Skeletal muscle satellite cell (primary cell): Measurements from ENCODE around the gene PCGF1.
"Not testable (repeated sequence)": the region's sequence is repeated elsewhere in the genome, so short reads cannot be mapped to it uniquely, and the experiment has no call there.

Experiments
- H3K27me3 ChIP-seq: 2 replicates; pipeline ENCODE4 v1.7.0; 2013; ENCODE audit warnings: low read length; ENCODE audit not compliant: control insufficient read depth, insufficient read depth
- H3K36me3 ChIP-seq: 2 replicates; pipeline ENCODE4 v1.7.0; 2013; ENCODE audit warnings: mild to moderate bottlenecking, control low read depth, low read length; ENCODE audit not compliant: insufficient read depth
- H3K4me1 ChIP-seq: 2 replicates; pipeline ENCODE4 v1.7.0; 2013; ENCODE audit warnings: low read length; ENCODE audit not compliant: control insufficient read depth, insufficient read depth
- H3K4me2 ChIP-seq: 2 replicates; pipeline ENCODE4 v1.7.0; 2013; ENCODE audit warnings: mild to moderate bottlenecking, low read length
- H3K4me3 ChIP-seq: 2 replicates; pipeline ENCODE4 v1.7.0; 2013; ENCODE audit warnings: low read length
- H3K9ac ChIP-seq: 2 replicates; pipeline ENCODE4 v1.7.0; 2013; ENCODE audit warnings: mild to moderate bottlenecking, low read depth, low read length, moderate library complexity
- H3K9me3 ChIP-seq: replicated peaks from 2 replicates; pipeline ENCODE4 v1.7.0; 2013; ENCODE audit warnings: mild to moderate bottlenecking, control low read depth, low read length

PCGF1 gene

GRCh38 chr2:74471332-74472065 is 36.0 kb downstream of the PCGF1 start:
- Histone ChIP-seq H3K27me3 (no peaks in the 10 kb centered on the region), H3K4me3 (peak overlapping the region; percentile 89), H3K9ac (peak overlapping the region; percentile 91), H3K36me3 (peaks cover 11% of the 10 kb centered on the region), H3K4me2 (peak overlapping the region; percentile 93), H3K4me1 (peaks cover 14% of the 10 kb centered on the region), H3K9me3 (no peaks in the 10 kb centered on the region)

- H3K4me2 ChIP-seq, H3K9ac ChIP-seq, H3K9me3 ChIP-seq, H3K27me3 ChIP-seq, H3K4me3 ChIP-seq: not testable (repeated sequence)
- H3K4me1 ChIP-seq, result peaks cover 18% of the 10 kb centered on the region
- peaks cover 11% of the 10 kb centered on the region for H3K36me3 ChIP-seq
Observed at GRCh38 chr2:74470742-74471141, 36.8 kb downstream of the PCGF1 start.

- H3K4me3 ChIP-seq, result peak overlapping the region; percentile 100
- peaks cover 9% of the 10 kb centered on the region for H3K4me1 ChIP-seq
- no peaks in the 10 kb centered on the region for H3K27me3 ChIP-seq
- peaks cover 20% of the 10 kb centered on the region for H3K36me3 ChIP-seq
- peak overlapping the region; percentile 97 for H3K9ac ChIP-seq
- no peaks in the 10 kb centered on the region for H3K9me3 ChIP-seq
- peak overlapping the region; percentile 100 for H3K4me2 ChIP-seq
Observed at GRCh38 chr2:74464406-74464805, 43.1 kb downstream of the PCGF1 start.

- peaks cover 20% of the 10 kb centered on the region for H3K36me3 ChIP-seq
- no peak overlapping the region for H3K9ac ChIP-seq
- no peak overlapping the region for H3K4me2 ChIP-seq
- no peaks in the 10 kb centered on the region for H3K27me3 ChIP-seq
- peaks cover 11% of the 10 kb centered on the region for H3K4me1 ChIP-seq
- no peaks in the 10 kb centered on the region for H3K9me3 ChIP-seq
- H3K4me3 ChIP-seq, result no peak overlapping the region
Observed at GRCh38 chr2:74462786-74463105, 44.7 kb downstream of the PCGF1 start.

GRCh38 chr2:74462054-74462785 is 45.3 kb downstream of the PCGF1 start:
- Histone ChIP-seq H3K4me3 (no peak overlapping the region), H3K4me2 (no peak overlapping the region), H3K9me3 (no peaks in the 10 kb centered on the region), H3K4me1 (peaks cover 11% of the 10 kb centered on the region), H3K36me3 (peaks cover 20% of the 10 kb centered on the region), H3K9ac (no peak overlapping the region), H3K27me3 (no peaks in the 10 kb centered on the region)

- Histone ChIP-seq H3K27me3 (no peaks in the 10 kb centered on the region), H3K36me3 (peaks cover 24% of the 10 kb centered on the region), H3K4me1 (peaks cover 16% of the 10 kb centered on the region), H3K9ac (no peak overlapping the region), H3K4me2 (no peak overlapping the region), H3K9me3 (no peaks in the 10 kb centered on the region), H3K4me3 (no peak overlapping the region)
Observed at GRCh38 chr2:74461187-74462053, 46.1 kb downstream of the PCGF1 start.

GRCh38 chr2:74460187-74460586 is 47.3 kb downstream of the PCGF1 start:
- H3K4me1 ChIP-seq, result peaks cover 21% of the 10 kb centered on the region
- H3K9ac ChIP-seq, H3K4me3 ChIP-seq: not testable (repeated sequence)

GRCh38 chr2:74459503-74460118 is 47.9 kb downstream of the PCGF1 start:
- not testable (repeated sequence) for H3K9ac ChIP-seq, H3K27me3 ChIP-seq, H3K9me3 ChIP-seq
- H3K4me1 ChIP-seq, result peaks cover 22% of the 10 kb centered on the region
- H3K4me2 ChIP-seq, result peak overlapping the region; percentile 93
- H3K4me3 ChIP-seq, result peak overlapping the region; percentile 95
- H3K36me3 ChIP-seq, result peaks cover 25% of the 10 kb centered on the region

More at GRCh38 chr2:74460187-74460586, 47.3 kb downstream of the PCGF1 start:
- H3K36me3 ChIP-seq, result peaks cover 25% of the 10 kb centered on the region
- H3K4me2 ChIP-seq, H3K27me3 ChIP-seq, H3K9me3 ChIP-seq: not testable (repeated sequence)

- H3K9me3 ChIP-seq, result no peaks in the 10 kb centered on the region
- peaks cover 25% of the 10 kb centered on the region for H3K36me3 ChIP-seq
- peak overlapping the region; percentile 91 for H3K9ac ChIP-seq
- H3K27me3 ChIP-seq, result no peaks in the 10 kb centered on the region
- H3K4me2 ChIP-seq, result peak overlapping the region; percentile 93
- peaks cover 25% of the 10 kb centered on the region for H3K4me1 ChIP-seq
- peak overlapping the region; percentile 95 for H3K4me3 ChIP-seq
Observed at GRCh38 chr2:74458938-74459363, 48.5 kb downstream of the PCGF1 start.

GRCh38 chr2:74458132-74458937 is 49.2 kb downstream of the PCGF1 start, which contains the start of gene WBP1:
TSS of gene WBP1 (plus strand) at chr2:74458438. CDS start at chr2:74458603, 165 bp downstream.
- Histone ChIP-seq H3K36me3 (peaks cover 25% of the 10 kb centered on the region), H3K9me3 (no peaks in the 10 kb centered on the region), H3K9ac (peak within 1 kb of the TSS; percentile 91), H3K4me1 (peaks cover 25% of the 10 kb centered on the region), H3K4me3 (peak within 1 kb of the TSS; percentile 95), H3K4me2 (peak within 1 kb of the TSS; percentile 93), H3K27me3 (no peaks in the 10 kb centered on the region)
